H1 (cell line): ENCODE measurements around the gene PDE4D. TPM values are rescaled to one million over a fixed set of nuclear protein-coding genes. Genes with fewer than 3 reads are reported as not detected.
A peak's percentile ranks its signal among the peaks of the same experiment; 100 is the strongest.

ENCODE experiments used
- CTCF ChIA-PET: fragments of 300-600 bp; sonication (Branson Sonifier 250); formaldehyde crosslinking; loops from one replicate; lab custom pipeline; 2021; ENCODE audit not compliant: partially characterized antibody; lab: Charles Lee
- POLR2A ChIA-PET: fragments of 300-600 bp; sonication (Branson Sonifier 250); formaldehyde crosslinking; loops from one replicate; lab custom pipeline; 2021; ENCODE audit warnings: inconsistent platforms; ENCODE audit not compliant: partially characterized antibody; lab: Charles Lee
- DNase-seq, 2 experiments: peaks; one replicate each; pipeline versions ENCODE4 v3.0.0 to v3.0.0-alpha.2; 2010 to 2022; ENCODE audit warnings: low spot score in 2 of 2, low read depth in 1 of 2, mixed read lengths in 1 of 2
- FAIRE-seq: peaks from 2 replicates; lab custom pipeline; 2011; peaks lifted over from hg19 to GRCh38; lab: Jason Lieb, UNC
- H2AFZ ChIP-seq: 2 replicates; pipeline ENCODE4 v1.8.1; 2012; ENCODE audit warnings: low read length, inconsistent platforms
- H2AK5ac ChIP-seq: 2 replicates; pipeline ENCODE4 v1.6.1; 2013; ENCODE audit warnings: low read depth, low read length
- H2BK120ac ChIP-seq: replicated peaks from 2 replicates; pipeline ENCODE3; 2013; ENCODE audit warnings: low read depth, low read length, inconsistent platforms
- H2BK12ac ChIP-seq: 2 replicates; pipeline ENCODE4 v1.6.1; 2013; ENCODE audit warnings: low read depth, low read length
- H2BK15ac ChIP-seq: 2 replicates; pipeline ENCODE4 v1.6.1; 2013; ENCODE audit warnings: low read length
- H2BK20ac ChIP-seq: 2 replicates; pipeline ENCODE4 v1.6.1; 2013; ENCODE audit warnings: low read length
- H2BK5ac ChIP-seq: 2 replicates; pipeline ENCODE4 v1.6.1; 2013; ENCODE audit warnings: low read depth, low read length
- H3K14ac ChIP-seq: 2 replicates; pipeline ENCODE4 v1.6.1; 2013; ENCODE audit warnings: inconsistent platforms; ENCODE audit not compliant: insufficient read length
- H3K18ac ChIP-seq: 2 replicates; pipeline ENCODE4 v1.6.1; 2013; ENCODE audit warnings: low read length; ENCODE audit errors: extremely low read depth
- H3K23ac ChIP-seq: 2 replicates; pipeline ENCODE4 v1.6.1; 2013; ENCODE audit warnings: inconsistent platforms; ENCODE audit not compliant: insufficient read length
- H3K23me2 ChIP-seq: 2 replicates; pipeline ENCODE4 v1.6.1; 2013; ENCODE audit warnings: low read depth, low read length
- H3K27ac ChIP-seq: 2 replicates; pipeline ENCODE4 v1.6.1; 2011; ENCODE audit warnings: low read depth, low read length, inconsistent platforms
- H3K27me3 ChIP-seq, 4 experiments: replicated peaks in 1 of 4; 1 replicate in 1 of 4; 2 replicates in 3 of 4; pipeline versions ENCODE4 v1.6.1 to v1.8.1; 2011 to 2013; ENCODE audit warnings: low read length in 3 of 4, mild to moderate bottlenecking in 3 of 4, inconsistent platforms in 2 of 4, mixed read lengths in 2 of 4, moderate library complexity in 1 of 4; ENCODE audit not compliant: control insufficient read depth in 3 of 4, insufficient read depth in 3 of 4; ENCODE audit errors: extremely low read depth in 1 of 4
- H3K36me3 ChIP-seq, 4 experiments: 2 replicates each; pipeline versions ENCODE4 v1.6.1 to v1.8.1; 2011 to 2013; ENCODE audit warnings: mild to moderate bottlenecking in 4 of 4, low read length in 3 of 4, moderate library complexity in 2 of 4, control low read depth in 1 of 4, inconsistent platforms in 1 of 4; ENCODE audit not compliant: insufficient read depth in 4 of 4, control insufficient read depth in 2 of 4
- H3K4ac ChIP-seq: replicated peaks from 2 replicates; pipeline ENCODE3; 2013; ENCODE audit warnings: low read length, low read depth, mixed read lengths, inconsistent platforms; ENCODE audit not compliant: insufficient read length
- H3K4me1 ChIP-seq, 4 experiments: replicated peaks in 1 of 4; 1 replicate in 1 of 4; 2 replicates in 3 of 4; pipeline versions ENCODE4 v1.6.1 to v1.8.1; 2011 to 2013; ENCODE audit warnings: low read length in 3 of 4, inconsistent platforms in 2 of 4, mixed read lengths in 1 of 4; ENCODE audit not compliant: insufficient read depth in 4 of 4, control insufficient read depth in 3 of 4
- H3K4me2 ChIP-seq, 2 experiments: 2 replicates each; pipeline versions ENCODE4 v1.6.1 to v1.8.1; 2011 to 2013; ENCODE audit warnings: low read depth in 2 of 2, low read length in 2 of 2, control low read depth in 1 of 2, inconsistent platforms in 1 of 2, mild to moderate bottlenecking in 1 of 2; ENCODE audit not compliant: insufficient read depth in 1 of 2
- H3K4me3 ChIP-seq, 4 experiments: fragments of 200-600, 300-600 bp in 1 of 4; sonication (generic), shearing (Covaris generic), sonication (Bioruptor Twin) in 1 of 4; 2 replicates each; pipeline versions ENCODE4 v1.5.1 to v1.8.1; 2011 to 2016; ENCODE audit warnings: low read length in 4 of 4, low read depth in 3 of 4, control low read depth in 2 of 4, inconsistent platforms in 2 of 4, mild to moderate bottlenecking in 2 of 4, mixed read lengths in 1 of 4, moderate library complexity in 1 of 4; ENCODE audit not compliant: insufficient read depth in 2 of 4; ENCODE audit errors: extremely low read depth in 1 of 4
- H3K56ac ChIP-seq: replicated peaks from 2 replicates; pipeline ENCODE3; 2013; ENCODE audit warnings: low read depth, mild to moderate bottlenecking, mixed read lengths, low read length, inconsistent platforms; ENCODE audit not compliant: insufficient read length
- H3K79me1 ChIP-seq: 2 replicates; pipeline ENCODE4 v1.6.1; 2013; ENCODE audit warnings: low read depth, low read length, control low read depth
- H3K79me2 ChIP-seq, 2 experiments: 2 replicates each; pipeline versions ENCODE4 v1.6.1 to v1.8.1; 2012 to 2013; ENCODE audit warnings: low read length in 2 of 2, mild to moderate bottlenecking in 2 of 2, inconsistent platforms in 1 of 2; ENCODE audit not compliant: insufficient read depth in 2 of 2, control insufficient read depth in 1 of 2
- H3K9ac ChIP-seq, 4 experiments: replicated peaks in 1 of 4; 1 replicate in 1 of 4; 2 replicates in 3 of 4; pipeline versions ENCODE4 v1.6.1 to v1.8.1; 2011 to 2013; ENCODE audit warnings: low read depth in 3 of 4, low read length in 3 of 4, control low read depth in 2 of 4, mild to moderate bottlenecking in 2 of 4, moderate library complexity in 2 of 4, inconsistent platforms in 1 of 4; ENCODE audit errors: extremely low read depth in 1 of 4
- H3K9me3 ChIP-seq, 2 experiments: 2 replicates each; pipeline versions ENCODE4 v1.6.1 to v1.8.1; 2012 to 2013; ENCODE audit warnings: mild to moderate bottlenecking in 2 of 2, moderate library complexity in 2 of 2, control low read depth in 1 of 2, inconsistent platforms in 1 of 2, low read depth in 1 of 2, low read length in 1 of 2, mixed read lengths in 1 of 2; ENCODE audit not compliant: insufficient read depth in 2 of 2
- H4K20me1 ChIP-seq, 2 experiments: replicated peaks in 1 of 2; 2 replicates each; pipeline versions ENCODE3 to v1.8.1; 2011 to 2013; ENCODE audit warnings: inconsistent platforms in 2 of 2, low read length in 2 of 2, mild to moderate bottlenecking in 1 of 2; ENCODE audit not compliant: insufficient read depth in 2 of 2, control insufficient read depth in 1 of 2
- H4K5ac ChIP-seq: 2 replicates; pipeline ENCODE4 v1.6.1; 2013; ENCODE audit warnings: low read length, low read depth, mixed read lengths, inconsistent platforms; ENCODE audit not compliant: insufficient read length
- H4K8ac ChIP-seq: 2 replicates; pipeline ENCODE4 v1.8.0; 2013; ENCODE audit warnings: mild to moderate bottlenecking, moderate library complexity, low read length, inconsistent platforms; ENCODE audit not compliant: insufficient read depth; ENCODE audit errors: extremely low read depth
- H4K91ac ChIP-seq: replicated peaks from 2 replicates; pipeline ENCODE3; 2013; ENCODE audit warnings: low read length, mixed read lengths, inconsistent platforms; ENCODE audit not compliant: insufficient read length
- BRCA1 ChIP-seq: IDR thresholded peaks from 2 replicates; pipeline ENCODE4 v1.6.1; 2012; ENCODE audit warnings: low read depth, low read length, improper control_type of control experiment
- HDAC2 ChIP-seq, 2 experiments: fragments of 300-600 bp in 1 of 2; sonication (generic) in 1 of 2; IDR thresholded peaks; 2 replicates each; pipeline ENCODE4 v1.6.1; 2011 to 2012; ENCODE audit warnings: low read depth in 2 of 2, low read length in 2 of 2, mild to moderate bottlenecking in 2 of 2, moderate library complexity in 2 of 2, borderline replicate concordance in 1 of 2, inconsistent platforms in 1 of 2
- HDAC6 ChIP-seq: IDR thresholded peaks from one replicate; pipeline ENCODE4 v1.7.1; 2012; ENCODE audit warnings: low read depth, mild to moderate bottlenecking, inconsistent platforms, low read length, moderate library complexity
- JUND ChIP-seq: IDR thresholded peaks from 2 replicates; pipeline ENCODE4 v1.6.1; 2011; ENCODE audit warnings: mild to moderate bottlenecking, improper control_type of control experiment, low read length
- KDM1A ChIP-seq: fragments of 200-600, 300-600 bp; sonication (generic); IDR thresholded peaks from 2 replicates; pipeline ENCODE4 v1.7.1; 2016; ENCODE audit warnings: mild to moderate bottlenecking, low read length, borderline replicate concordance
- KDM5A ChIP-seq: fragments of 200-600 bp; IDR thresholded peaks from 2 replicates; pipeline ENCODE4 v1.7.1; 2012; ENCODE audit warnings: mild to moderate bottlenecking, low read length, inconsistent platforms, mixed read lengths
- MAX ChIP-seq: IDR thresholded peaks from 2 replicates; pipeline ENCODE4 v1.6.1; 2012; ENCODE audit warnings: inconsistent platforms
- RNF2 ChIP-seq: fragments of 200-900, 300-1000 bp; sonication (generic); IDR thresholded peaks from 2 replicates; pipeline ENCODE4 v1.7.1; 2016; ENCODE audit warnings: borderline replicate concordance, low read depth, mild to moderate bottlenecking, antibody characterized with exemption, low read length; ENCODE audit not compliant: poor library complexity, severe bottlenecking; ENCODE audit errors: missing control alignments
- SIN3A ChIP-seq, 2 experiments: IDR thresholded peaks in 1 of 2; conservative IDR thresholded peaks in 1 of 2; 2 replicates each; pipeline ENCODE4 v1.6.1; 2011 to 2012; ENCODE audit warnings: low read length in 2 of 2, improper control_type of control experiment in 1 of 2, low read depth in 1 of 2, mild to moderate bottlenecking in 1 of 2
- SP1 ChIP-seq: IDR thresholded peaks from 2 replicates; pipeline ENCODE4 v1.6.1; 2011; ENCODE audit warnings: low read depth, low read length
- SP2 ChIP-seq: IDR thresholded peaks from 2 replicates; pipeline ENCODE4 v1.6.1; 2012; ENCODE audit warnings: mild to moderate bottlenecking, low read length, inconsistent platforms
- YY1 ChIP-seq: IDR thresholded peaks from 2 replicates; pipeline ENCODE4 v1.6.1; 2011; ENCODE audit warnings: low read depth, mild to moderate bottlenecking, low read length
- ZNF274 ChIP-seq: IDR thresholded peaks from 2 replicates; pipeline ENCODE4 v1.7.0; 2012; ENCODE audit warnings: low read length, borderline replicate concordance; ENCODE audit errors: extremely low read depth
- WGBS, 2 experiments: shearing (Covaris generic) in 1 of 2; methylation state at CpG; one replicate each; pipeline versions ENCODE4 v1.1.6 to v1.1.7; 2013 to 2015; ENCODE audit warnings: low lambda C conversion rate in 2 of 2, mixed read lengths in 2 of 2, inconsistent platforms in 1 of 2, low coverage in 1 of 2, missing lambda C conversion rate in 1 of 2; ENCODE audit not compliant: insufficient replicate concordance in 2 of 2, insufficient coverage in 1 of 2, insufficient read length in 1 of 2; ENCODE audit errors: extremely low coverage in 1 of 2, missing lambda C conversion rate in 1 of 2; 5-methylcytosine and 5-hydroxymethylcytosine counted together
- polyA plus RNA-seq, 7 experiments: library from polyadenylated mRNA; depleted of rRNA in 3 of 7; stranded (reverse) in 5 of 7; unstranded in 2 of 7; fragments of >200 nt in 5 of 7; fragments of 200-250 nt in 2 of 7; gene quantifications; 1 replicate in 5 of 7; 2 replicates in 1 of 7; 4 replicates in 1 of 7; pipeline versions ENCODE4 v1.2.1 to v1.2.3, GENCODE V29; 2011 to 2013; ENCODE audit warnings: missing spikeins in 2 of 7, mixed read lengths in 2 of 7
- total RNA-seq: library from RNA; stranded (reverse); fragmentation: NEBNext Ultra II Directional; extraction: Animal tissue kit (Norgen Biotek cat#: 25700); gene quantifications from 2 replicates; pipeline ENCODE4 v1.2.1, GENCODE V29; 2021

PDE4D gene
- total and polyA plus RNA-seq, 2 of the 8 experiments (the other 6 are each of a cell fraction or from before 2014, with no cell fraction given) = 2.3 to 3.7 TPM

GRCh38 chr5:59864718-59865117, 28.8 kb downstream of the PDE4D start:
- Histone ChIP-seq H2BK12ac (no peak overlapping the region), H3K79me2 (no peaks in the 10 kb centered on the region), H2BK120ac (peak overlapping the region; percentile 38), H4K5ac (no peak overlapping the region), H3K23me2 (no peaks in the 10 kb centered on the region), H3K4me2 (no peak overlapping the region), H3K56ac (no peak overlapping the region), H4K8ac (peak overlapping the region; percentile 51; the same call in 1 of the 2 replicates), H4K20me1 (no peaks in the 10 kb centered on the region), H3K27me3 (no peaks in the 10 kb centered on the region), H3K9ac (no peak overlapping the region), H3K79me1 (no peaks in the 10 kb centered on the region), H3K23ac (no peak overlapping the region), H3K36me3 (no peaks in the 10 kb centered on the region), H3K4me3 (no peak overlapping the region), H2BK5ac (no peak overlapping the region), H2AK5ac (no peak overlapping the region), H2AFZ (0 out of 2 replicates have a peak overlapping the region, but pooled peaks have one; percentile 9), H3K9me3 (no peaks in the 10 kb centered on the region), H2BK15ac (no peak overlapping the region; the same call in 1 of the 2 replicates), H4K91ac (no peak overlapping the region), H3K18ac (no peak overlapping the region), H3K4ac (no peak overlapping the region), H3K4me1 (peaks cover 0 to 8% (median 4%) of the 10 kb centered on the region in 4 experiments; a peak in 5 of 7 replicates), H3K14ac (no peak overlapping the region), H2BK20ac (no peak overlapping the region), H3K27ac (no peak overlapping the region)
- ChIA-PET POLR2A (no interaction called here), CTCF (interaction anchor here (1.6 kb wide), 1 partner anchor 422 kb away, joined by 3 read pairs; no protein-coding TSS in a partner anchor)
- DNase-seq (no peak), FAIRE-seq (no peak)
- WGBS, 2 experiments = 83% methylated on average over 3 of the region's 3 CpGs; no CpG with 5 or more reads in 1 of the 2 experiments
- TF ChIP-seq ZNF274 (no peak), SP1 (no peak), MAX (no peak), YY1 (no peak), HDAC6 (no peak), KDM1A (no peak), JUND (no peak), KDM5A (no peak), RNF2 (no peak), SIN3A (conservative IDR thresholded peaks at IDR 0.05 in 1 of 2, IDR thresholded peaks at IDR 0.05 in 1 of 2; ENCODE audit: low read depth in 1 of 2, low read length in 2 of 2) (no peak), SP2 (no peak), HDAC2 (IDR thresholded peaks at IDR 0.05; ENCODE audit: borderline replicate concordance in 1 of 2, low read depth in 2 of 2, low read length in 2 of 2) (no peak), BRCA1 (no peak)
